ENCODE measurements around the gene PSORS1C2.
"Not testable (repeated sequence)": the region's sequence is repeated elsewhere in the genome, so short reads cannot be mapped to it uniquely, and the experiment has no call there.

PSORS1C2 gene

GRCh38 chr6:31138982-31139381, at the start of gene PSORS1C2:
Gene PSORS1C2, minus strand, starts transcription at chr6:31139066. Its CDS starts 40 bp downstream, at chr6:31139026.
- no peak for DNase-seq (ENCODE audit: low read depth, low spot score)
- no peak within 1 kb of the TSS for H3K27ac ChIP-seq

DNA sequence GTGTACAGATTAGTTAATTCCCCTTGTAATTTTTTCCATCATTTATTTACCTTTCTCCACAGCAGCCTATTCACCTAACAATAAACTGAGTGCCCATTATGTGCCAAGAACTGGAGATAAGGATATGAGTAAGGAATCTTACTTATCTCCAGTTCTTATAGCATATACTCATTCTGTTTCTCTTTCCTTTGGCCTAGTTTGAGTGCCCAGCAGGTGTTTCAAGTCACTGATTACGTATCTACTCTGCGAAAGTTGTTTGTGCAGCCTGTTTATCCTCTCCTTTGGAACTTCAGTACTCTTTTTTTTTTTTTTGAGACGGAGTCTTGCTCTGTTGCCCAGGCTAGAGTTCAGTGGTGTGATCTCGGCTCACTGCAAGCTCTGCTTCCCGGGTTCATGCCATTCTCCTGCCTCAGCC, 48.9 kb upstream of the PSORS1C2 start:
- H3K27ac ChIP-seq: no peak overlapping the region
- DNase-seq (ENCODE audit: low read depth, low spot score): no peak

DNA sequence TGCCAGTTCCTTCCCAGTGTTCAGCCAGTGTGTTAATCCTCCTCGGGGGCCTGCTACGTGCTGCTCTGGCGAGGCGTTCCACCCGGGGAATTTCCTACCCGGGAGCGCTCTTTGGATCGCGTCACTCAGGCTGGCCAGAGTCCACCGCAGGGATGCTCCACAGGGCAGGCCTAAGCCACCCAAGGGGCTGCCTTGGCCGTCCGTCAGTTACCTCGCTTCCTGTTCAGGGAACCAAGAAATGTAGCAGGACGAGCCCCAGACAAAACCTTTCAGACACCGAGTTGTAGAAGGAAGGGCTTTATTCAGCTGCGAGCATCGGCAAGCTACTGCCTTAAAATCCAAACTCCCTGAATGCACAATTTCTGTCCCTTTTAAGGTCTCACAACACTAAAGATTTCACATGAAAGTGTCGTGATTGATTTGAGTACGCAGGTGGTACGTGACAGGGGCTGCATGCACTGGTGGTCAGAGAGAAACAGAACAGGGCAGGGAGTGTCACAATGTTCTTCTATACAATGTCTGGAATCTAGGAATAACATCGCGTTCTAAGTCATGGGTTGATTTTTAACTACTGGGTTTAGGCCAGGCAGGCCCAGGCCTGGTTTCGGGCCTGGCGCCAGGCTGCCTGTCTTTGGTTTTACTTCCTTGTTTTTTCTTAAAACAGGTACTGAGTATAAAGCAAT, 47.3 kb upstream of the PSORS1C2 start:
- DNase-seq (ENCODE audit: low read depth, low spot score): no peak
- H3K27ac ChIP-seq: peak overlapping the region; percentile 90

- DNase-seq (ENCODE audit: low read depth, low spot score): not testable (repeated sequence)
- H3K27ac ChIP-seq: peak overlapping the region; percentile 90
These were observed 46.8 kb upstream of the PSORS1C2 start for GRCh38 chr6:31185695-31186051.

DNA sequence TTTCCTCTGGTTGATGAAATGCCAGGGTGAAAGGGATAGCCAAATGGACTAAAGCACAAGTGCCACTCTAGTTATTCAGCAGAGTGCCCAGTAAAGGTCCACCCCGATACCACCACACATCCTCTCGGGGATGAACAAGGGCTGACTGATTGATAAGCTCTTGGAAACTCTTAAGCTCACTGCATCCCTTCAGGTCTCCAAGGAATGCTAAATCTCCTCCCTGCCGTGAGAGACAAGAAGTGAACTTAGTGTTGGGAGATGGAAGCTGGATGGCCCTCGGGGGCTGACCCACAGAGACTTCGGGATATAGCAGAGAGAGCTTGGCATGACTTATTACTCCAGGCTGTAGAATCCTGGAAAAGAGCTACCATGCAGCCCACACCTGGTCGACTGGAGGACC, 45.0 kb upstream of the PSORS1C2 start:
- H3K27ac ChIP-seq; DNase-seq (ENCODE audit: low read depth, low spot score): not testable (repeated sequence)

DNA sequence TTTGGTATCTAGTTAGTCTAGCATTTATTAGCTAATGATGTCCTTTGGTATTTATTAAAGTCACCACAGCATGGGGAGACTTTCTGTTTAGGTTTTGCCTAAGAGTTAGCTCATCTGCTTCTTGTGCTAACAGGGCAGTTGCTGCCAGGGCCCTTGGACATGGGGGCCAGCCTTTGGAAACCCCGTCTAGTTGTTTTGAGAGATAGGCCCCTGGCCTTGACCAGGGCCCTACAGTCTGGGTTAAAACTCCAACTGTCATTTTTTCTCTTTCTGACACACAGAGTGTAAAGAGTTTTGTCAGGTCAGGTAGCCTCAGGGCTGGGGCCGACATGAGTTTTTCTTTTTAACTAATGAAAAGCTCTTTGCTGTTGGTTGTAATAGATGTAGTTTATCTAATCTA, 44.4 kb upstream of the PSORS1C2 start:
- not testable (repeated sequence) for H3K27ac ChIP-seq; DNase-seq (ENCODE audit: low read depth, low spot score)

DNA sequence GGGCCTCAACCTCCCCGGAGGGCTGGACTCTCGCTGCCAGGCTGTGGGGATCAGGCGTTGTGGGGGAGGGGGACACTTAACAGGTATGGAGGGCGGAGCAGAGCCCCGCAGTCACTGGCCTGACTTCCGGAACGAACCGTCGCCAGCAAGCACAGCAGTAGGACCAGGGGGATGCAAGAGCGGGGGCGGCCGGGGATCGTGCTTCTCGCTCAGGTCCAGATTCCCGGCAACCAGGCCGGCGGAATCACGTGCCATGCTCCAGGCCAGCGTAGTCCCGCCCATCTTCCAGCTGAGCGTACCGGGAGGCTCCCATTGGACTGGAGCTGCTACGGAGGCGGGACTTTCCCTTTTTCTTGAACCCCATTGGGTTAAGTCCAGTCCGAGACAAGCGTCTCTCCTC, 41.6 kb upstream of the PSORS1C2 start:
- no peak overlapping the region for H3K27ac ChIP-seq
- no peak for DNase-seq (ENCODE audit: low read depth, low spot score)

GRCh38 chr6:31179896-31180295, 41.0 kb upstream of the PSORS1C2 start:
- H3K27ac ChIP-seq: no peak overlapping the region
- DNase-seq (ENCODE audit: low read depth, low spot score): no peak

DNA sequence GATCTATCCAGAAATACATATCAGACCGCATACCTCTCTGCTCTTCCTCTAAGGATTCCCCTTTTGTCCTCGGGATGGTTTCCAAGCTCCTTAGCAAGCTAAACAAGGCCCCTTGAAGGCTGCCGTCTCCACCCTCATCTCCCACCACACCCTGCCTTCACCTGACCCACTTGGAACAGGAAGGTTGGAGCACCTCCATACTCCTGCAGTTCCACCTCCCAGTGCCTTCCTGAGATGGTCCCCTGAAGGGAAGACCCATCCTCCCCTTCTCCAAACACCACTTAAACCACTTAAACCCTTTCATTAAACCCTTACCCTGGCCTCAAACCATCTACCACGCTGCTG, 40.1 kb upstream of the PSORS1C2 start:
- no peak for DNase-seq (ENCODE audit: low read depth, low spot score)
- peak overlapping the region; percentile 35 for H3K27ac ChIP-seq

DNA sequence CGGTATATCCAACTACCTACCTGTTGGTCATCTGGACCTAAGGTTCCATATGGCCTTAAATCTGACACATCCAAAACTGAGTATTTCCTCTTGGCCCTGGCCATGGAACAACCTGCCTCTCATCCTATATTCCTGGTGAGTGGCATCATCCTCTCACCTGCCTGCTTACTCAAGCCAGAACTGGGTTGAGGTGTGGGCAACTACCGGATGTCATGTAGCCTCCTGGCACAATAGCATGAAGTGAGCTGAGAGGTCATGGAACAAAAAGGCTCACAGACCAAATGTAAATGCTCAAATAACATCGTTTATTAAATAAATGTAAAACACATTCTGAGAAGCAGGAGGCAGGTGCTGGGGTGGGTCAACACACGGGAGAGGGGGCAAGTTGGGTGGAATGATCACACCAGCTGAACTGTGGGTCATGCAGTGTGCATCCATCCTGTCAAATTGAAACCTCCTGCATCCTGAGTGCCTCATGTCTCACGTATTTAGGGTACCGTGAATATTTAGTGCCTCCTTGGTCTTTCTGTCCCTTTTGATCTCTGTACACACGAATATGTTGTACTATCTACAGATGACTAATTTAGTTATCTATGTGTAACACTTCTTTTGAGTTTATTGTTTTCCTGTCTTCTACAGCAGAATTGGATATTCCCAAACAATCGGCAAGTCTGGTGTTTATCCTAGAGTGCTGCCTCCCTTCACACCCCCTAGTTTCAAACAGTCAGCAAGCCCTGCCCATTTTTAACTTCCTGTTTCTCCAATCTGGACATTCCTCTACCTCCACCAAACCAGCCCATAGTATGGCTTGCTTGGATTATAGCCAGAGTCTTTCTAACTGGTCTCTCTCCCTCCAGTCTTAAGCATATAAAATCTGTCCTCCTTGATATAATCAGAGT, 39.5 kb upstream of the PSORS1C2 start:
- H3K27ac ChIP-seq: peak overlapping the region; percentile 35
- DNase-seq (ENCODE audit: low read depth, low spot score): no peak

GRCh38 chr6:31175971-31176370, 37.1 kb upstream of the PSORS1C2 start:
- DNase-seq (ENCODE audit: low read depth, low spot score): no peak
- H3K27ac ChIP-seq: no peak overlapping the region

GRCh38 chr6:31174378-31174777, 35.5 kb upstream of the PSORS1C2 start:
- no peak overlapping the region for H3K27ac ChIP-seq
- no peak for DNase-seq (ENCODE audit: low read depth, low spot score)

DNA sequence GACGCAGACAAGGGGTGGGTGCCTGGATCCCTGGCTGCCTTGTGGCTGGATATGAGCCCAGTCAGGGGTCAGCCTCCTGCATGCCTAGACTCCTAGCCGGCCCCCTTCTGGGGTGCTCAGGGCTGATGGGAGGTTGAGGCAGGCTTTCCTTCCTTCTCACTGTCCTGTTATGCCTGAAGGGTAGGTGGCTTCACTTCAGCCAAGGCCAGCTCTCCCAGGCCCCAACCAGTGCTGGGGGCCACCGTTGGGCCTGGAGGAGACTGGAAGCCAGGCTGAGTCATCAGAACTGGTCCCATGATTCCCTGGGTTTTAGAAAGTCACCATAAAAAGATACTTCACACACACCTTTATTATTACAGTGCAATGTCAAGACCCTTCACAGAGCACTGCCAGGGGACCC, 34.5 kb upstream of the PSORS1C2 start:
- H3K27ac ChIP-seq: no peak overlapping the region
- DNase-seq (ENCODE audit: low read depth, low spot score): no peak

DNA sequence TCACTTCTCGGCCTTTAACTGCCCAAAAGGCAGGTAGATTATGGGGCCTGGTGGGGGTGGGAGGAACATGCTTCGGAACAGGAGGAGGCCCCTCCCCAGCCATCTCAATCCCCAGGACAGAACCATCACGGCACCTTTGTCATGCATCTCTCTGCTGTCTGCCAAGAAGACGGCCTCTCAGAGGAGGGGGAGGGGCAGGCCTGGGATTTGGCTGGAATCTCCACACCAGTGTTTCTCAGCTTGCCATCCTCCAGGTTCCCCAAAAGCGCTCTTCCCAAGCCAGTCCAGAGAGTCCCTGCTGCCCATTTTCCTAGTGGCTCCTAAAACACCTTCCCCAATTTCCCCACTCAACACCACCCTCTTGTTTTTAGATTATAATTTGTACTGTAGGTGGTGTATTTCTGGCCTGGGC, 34.1 kb upstream of the PSORS1C2 start:
- H3K27ac ChIP-seq: no peak overlapping the region
- no peak for DNase-seq (ENCODE audit: low read depth, low spot score)

DNA sequence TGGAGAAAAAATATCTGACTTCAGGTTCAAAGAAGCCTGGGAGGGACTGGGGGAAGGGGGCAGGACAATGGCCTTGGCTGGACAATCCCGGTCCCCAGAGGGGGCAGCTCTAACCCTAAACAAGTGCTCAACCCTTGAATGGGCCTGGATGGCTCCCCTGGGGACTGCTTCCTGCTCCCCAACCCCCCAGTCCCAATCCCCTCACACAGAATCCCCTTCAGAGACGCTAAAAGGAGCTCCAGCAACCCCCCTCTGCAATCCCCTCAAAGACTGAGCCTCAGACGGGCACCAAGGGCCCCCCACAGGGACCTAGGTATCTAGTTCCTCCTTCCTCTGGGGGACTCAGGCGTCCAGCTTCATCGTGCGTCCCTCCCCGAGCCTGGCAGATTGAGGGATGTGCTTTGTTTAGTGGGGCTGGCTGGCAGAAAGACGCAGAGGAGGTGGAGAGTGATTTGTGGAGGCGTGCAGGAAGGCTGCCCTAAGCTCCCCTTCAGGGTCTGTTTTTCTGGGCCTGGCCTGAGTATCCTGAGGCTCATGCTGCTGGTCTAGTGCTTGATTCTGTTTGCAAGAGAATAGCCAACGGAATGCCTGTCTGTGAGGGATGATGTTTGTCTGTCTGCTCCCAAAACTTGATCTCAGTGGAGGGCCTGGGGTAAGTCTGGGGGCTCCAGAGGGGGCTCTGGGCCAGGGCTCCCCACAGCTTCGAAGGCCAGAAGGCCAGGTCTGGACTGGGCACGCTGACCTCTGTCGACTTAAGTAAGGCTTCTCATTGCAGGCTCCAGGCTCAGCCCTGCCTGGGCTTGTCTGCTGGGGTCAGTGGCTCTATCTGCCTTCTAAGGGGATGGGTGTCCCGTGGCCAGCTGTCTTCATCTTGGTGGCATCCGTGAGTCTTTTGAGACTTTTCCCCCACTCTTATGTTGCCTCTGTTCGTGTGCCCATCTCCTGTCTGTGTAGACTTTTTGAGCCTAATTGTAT, 33.4 kb upstream of the PSORS1C2 start:
- no peak for DNase-seq (ENCODE audit: low read depth, low spot score)
- H3K27ac ChIP-seq: no peak overlapping the region

DNA sequence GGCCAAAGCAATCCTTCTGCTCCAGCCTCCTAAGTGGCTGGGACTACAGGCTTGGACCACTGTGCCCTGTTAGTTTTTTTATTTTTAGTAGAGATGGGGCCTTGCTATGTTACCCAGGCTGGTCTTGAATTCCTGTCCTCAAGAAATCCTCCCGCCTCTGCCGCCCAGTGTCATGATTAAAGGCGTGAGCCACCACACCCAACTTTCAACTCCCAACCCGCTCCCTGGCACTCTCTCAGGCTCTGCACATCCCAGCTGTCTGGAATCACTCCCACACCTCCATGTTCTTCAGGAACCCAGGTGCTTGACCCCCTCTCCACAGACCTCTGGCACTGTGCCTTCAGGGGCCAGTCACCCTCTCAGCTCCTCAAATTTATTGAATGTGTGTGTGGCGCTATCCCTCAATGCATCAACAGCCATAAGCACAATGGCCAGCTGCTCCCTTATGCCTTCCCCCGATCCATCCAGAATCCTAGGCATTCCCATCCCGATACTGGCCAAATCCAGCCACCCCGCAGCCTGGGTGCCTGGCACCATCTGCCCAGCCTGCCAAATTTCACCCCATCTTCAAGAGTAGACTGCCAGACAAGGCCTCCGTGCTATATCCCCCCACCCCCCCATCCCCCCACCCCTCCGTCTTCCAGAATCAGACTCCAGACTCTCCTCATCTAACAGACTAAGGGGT, 32.3 kb upstream of the PSORS1C2 start:
- H3K27ac ChIP-seq: no peak overlapping the region
- DNase-seq (ENCODE audit: low read depth, low spot score): no peak

DNA sequence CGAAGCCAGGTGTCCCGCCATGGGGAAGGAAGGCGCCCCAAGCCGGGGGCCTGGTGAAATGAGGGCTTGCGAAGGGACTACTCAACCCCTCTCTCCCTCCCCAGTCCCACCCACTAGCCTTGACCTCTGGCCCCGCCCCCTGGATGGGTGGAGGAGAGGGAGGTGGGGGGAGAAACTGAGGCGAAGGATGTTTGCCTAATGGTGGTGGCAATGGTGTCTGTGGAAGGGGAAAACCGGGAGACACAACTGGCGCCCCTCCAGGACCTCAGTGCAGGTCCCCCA, 31.7 kb upstream of the PSORS1C2 start, which contains the start of gene POU5F1:
Gene POU5F1 (minus strand): TSS at position 83 of the 282 bp plus-strand sequence. CDS start 62 bp downstream, at position 21.
- H3K27ac ChIP-seq: no peak within 1 kb of the TSS
- DNase-seq (ENCODE audit: low read depth, low spot score): no peak

DNA sequence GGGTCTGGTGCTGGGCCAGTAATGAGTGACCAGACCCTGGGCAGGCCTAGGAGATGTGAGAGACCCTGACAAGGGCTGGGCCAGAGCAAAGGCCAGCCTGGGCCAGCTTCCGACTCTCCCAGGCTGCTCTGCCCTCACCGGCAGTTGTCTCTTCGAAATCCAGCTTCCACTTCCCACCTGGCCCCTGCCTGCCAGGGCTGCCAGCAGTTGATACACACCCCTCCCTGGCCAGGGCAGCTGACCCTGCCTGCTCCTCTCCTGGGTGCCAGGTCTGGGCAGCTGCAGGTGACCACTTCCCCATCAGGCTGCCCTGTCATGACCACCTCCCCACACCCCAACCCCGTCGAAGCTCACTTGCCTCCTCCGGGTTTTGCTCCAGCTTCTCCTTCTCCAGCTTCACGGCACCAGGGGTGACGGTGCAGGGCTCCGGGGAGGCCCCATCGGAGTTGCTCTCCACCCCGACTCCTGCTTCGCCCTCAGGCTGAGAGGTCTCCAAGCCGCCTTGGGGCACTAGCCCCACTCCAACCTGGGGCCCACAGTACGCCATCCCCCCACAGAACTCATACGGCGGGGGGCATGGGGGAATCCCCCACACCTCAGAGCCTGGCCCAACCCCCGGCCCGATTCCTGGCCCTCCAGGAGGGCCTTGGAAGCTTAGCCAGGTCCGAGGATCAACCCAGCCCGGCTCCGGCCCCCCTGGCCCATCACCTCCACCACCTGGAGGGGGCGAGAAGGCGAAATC, 31.2 kb upstream of the PSORS1C2 start:
- not testable (repeated sequence) for H3K27ac ChIP-seq

GRCh38 chr6:31169123-31169857, 30.4 kb upstream of the PSORS1C2 start:
- no peak overlapping the region for H3K27ac ChIP-seq
- no peak for DNase-seq (ENCODE audit: low read depth, low spot score)

More for the DNA sequence above, 31.2 kb upstream of the PSORS1C2 start:
- DNase-seq (ENCODE audit: low read depth, low spot score): not testable (repeated sequence)

Measured in epithelial cell of prostate (primary cell).